H9 (cell line): ENCODE data around the gene STKLD1. TPM values are rescaled to one million over a fixed set of nuclear protein-coding genes. Genes with fewer than 3 reads are reported as not detected.

Source experiments
- DNase-seq: peaks from one replicate; pipeline ENCODE4 v3.0.0-alpha.2; 2017
- H2AFZ ChIP-seq: one replicate; pipeline ENCODE4 v1.6.1; 2013; ENCODE audit warnings: mild to moderate bottlenecking, low read length, control low read depth, moderate library complexity
- H2AK5ac ChIP-seq: 2 replicates; pipeline ENCODE4 v1.6.1; 2013; ENCODE audit warnings: low read length, control low read depth, mixed read lengths; ENCODE audit not compliant: insufficient read length
- H2BK120ac ChIP-seq: one replicate; pipeline ENCODE4 v1.6.1; 2013; ENCODE audit warnings: low read depth, mild to moderate bottlenecking, low read length, control low read depth, inconsistent platforms; ENCODE audit not compliant: poor library complexity, severe bottlenecking
- H2BK12ac ChIP-seq: 2 replicates; pipeline ENCODE4 v1.6.1; 2013; ENCODE audit warnings: low read length, control low read depth, mixed read lengths, low read depth; ENCODE audit not compliant: insufficient read length
- H2BK15ac ChIP-seq: 2 replicates; pipeline ENCODE4 v1.6.1; 2013; ENCODE audit warnings: low read depth, low read length, control low read depth
- H2BK20ac ChIP-seq: one replicate; pipeline ENCODE4 v1.6.1; 2013; ENCODE audit warnings: low read depth, mild to moderate bottlenecking, low read length, control low read depth, inconsistent platforms; ENCODE audit not compliant: poor library complexity, severe bottlenecking
- H2BK5ac ChIP-seq: 2 replicates; pipeline ENCODE4 v1.6.1; 2013; ENCODE audit warnings: low read length, control low read depth, mixed read lengths; ENCODE audit not compliant: insufficient read length
- H3K14ac ChIP-seq: 2 replicates; pipeline ENCODE4 v1.6.1; 2013; ENCODE audit warnings: low read length, control low read depth; ENCODE audit not compliant: insufficient read depth
- H3K18ac ChIP-seq: 2 replicates; pipeline ENCODE4 v1.6.1; 2013; ENCODE audit warnings: low read depth, mild to moderate bottlenecking, mixed read lengths, low read length, control low read depth; ENCODE audit not compliant: insufficient read length
- H3K23ac ChIP-seq: 2 replicates; pipeline ENCODE4 v1.6.1; 2013; ENCODE audit warnings: low read length, control low read depth, mixed read lengths, low read depth; ENCODE audit not compliant: insufficient read length
- H3K23me2 ChIP-seq: 2 replicates; pipeline ENCODE4 v1.6.1; 2013; ENCODE audit warnings: low read depth, mild to moderate bottlenecking, mixed read lengths, low read length, control low read depth; ENCODE audit not compliant: insufficient read length, poor library complexity, severe bottlenecking
- H3K27ac ChIP-seq: 2 replicates; pipeline ENCODE4 v1.5.1; 2013; ENCODE audit warnings: low read length, control low read depth, mixed read lengths, low read depth; ENCODE audit not compliant: insufficient read length
- H3K27me3 ChIP-seq: 2 replicates; pipeline ENCODE4 v1.6.1; 2013; ENCODE audit warnings: low read length, control low read depth, inconsistent platforms; ENCODE audit not compliant: insufficient read depth
- H3K4ac ChIP-seq: 2 replicates; pipeline ENCODE4 v1.6.1; 2013; ENCODE audit warnings: low read depth, mild to moderate bottlenecking, control low read depth, inconsistent platforms, low read length, moderate library complexity
- H3K4me1 ChIP-seq: 2 replicates; pipeline ENCODE4 v1.6.1; 2013; ENCODE audit warnings: low read length, control low read depth, inconsistent platforms; ENCODE audit not compliant: insufficient read depth
- H3K4me2 ChIP-seq: 2 replicates; pipeline ENCODE4 v1.6.1; 2013; ENCODE audit warnings: low read length, control low read depth, mixed read lengths; ENCODE audit not compliant: insufficient read length, insufficient read depth
- H3K56ac ChIP-seq: 2 replicates; pipeline ENCODE4 v1.6.1; 2013; ENCODE audit warnings: low read depth, mild to moderate bottlenecking, mixed read lengths, low read length, control low read depth; ENCODE audit not compliant: insufficient read length
- H3K79me1 ChIP-seq: 2 replicates; pipeline ENCODE4 v1.6.1; 2013; ENCODE audit warnings: low read depth, mild to moderate bottlenecking, moderate library complexity, low read length, control low read depth, inconsistent platforms; ENCODE audit not compliant: insufficient read depth, poor library complexity, severe bottlenecking
- H3K79me2 ChIP-seq: 2 replicates; pipeline ENCODE4 v1.6.1; 2013; ENCODE audit warnings: low read length, control low read depth, inconsistent platforms; ENCODE audit not compliant: insufficient read depth
- H3K9ac ChIP-seq: 2 replicates; pipeline ENCODE4 v1.6.1; 2013; ENCODE audit warnings: low read length, control low read depth, mixed read lengths; ENCODE audit not compliant: insufficient read length; ENCODE audit errors: extremely low read depth
- H3K9me3 ChIP-seq: one replicate; pipeline ENCODE4 v1.6.1; 2013; ENCODE audit warnings: low read depth, low read length, inconsistent platforms; ENCODE audit not compliant: control insufficient read depth
- H3T11ph ChIP-seq: one replicate; pipeline ENCODE4 v1.6.1; 2013; ENCODE audit warnings: mild to moderate bottlenecking, low read length, control low read depth, inconsistent platforms
- H4K20me1 ChIP-seq: one replicate; pipeline ENCODE4 v1.6.1; 2013; ENCODE audit not compliant: control insufficient read depth, insufficient read length, insufficient read depth
- H4K5ac ChIP-seq: 2 replicates; pipeline ENCODE4 v1.6.1; 2013; ENCODE audit warnings: low read depth, mild to moderate bottlenecking, mixed read lengths, low read length, control low read depth; ENCODE audit not compliant: insufficient read length
- H4K8ac ChIP-seq: replicated peaks from 2 replicates; pipeline ENCODE4 v1.6.1; 2013; ENCODE audit warnings: low read length, control low read depth, mixed read lengths, low read depth; ENCODE audit not compliant: insufficient read length
- H4K91ac ChIP-seq: 2 replicates; pipeline ENCODE4 v1.6.1; 2013; ENCODE audit warnings: low read depth, mild to moderate bottlenecking, moderate library complexity, mixed read lengths, low read length, control low read depth; ENCODE audit not compliant: insufficient read length
- H3K27ac Mint-ChIP-seq, 3 experiments: 2 replicates in 2 of 3; 3 replicates in 1 of 3; pipeline ENCODE4 v1.8.0; 2020 to 2021; ENCODE audit warnings: mixed read lengths in 3 of 3, mild to moderate bottlenecking in 1 of 3, moderate library complexity in 1 of 3
- H3K27me3 Mint-ChIP-seq: 2 replicates; pipeline ENCODE4 v1.8.0; 2021; ENCODE audit warnings: low read depth, mild to moderate bottlenecking, moderate library complexity, mixed read lengths
- H3K36me3 Mint-ChIP-seq, 3 experiments: 2 replicates in 2 of 3; 3 replicates in 1 of 3; pipeline ENCODE4 v1.8.0; 2020 to 2021; ENCODE audit warnings: low read depth in 3 of 3, mixed read lengths in 3 of 3; ENCODE audit not compliant: insufficient read depth in 1 of 3
- H3K4me1 Mint-ChIP-seq, 2 experiments: 2 replicates each; pipeline ENCODE4 v1.8.0; 2020; ENCODE audit warnings: mixed read lengths in 2 of 2
- H3K4me3 Mint-ChIP-seq, 2 experiments: 2 replicates in 1 of 2; 3 replicates in 1 of 2; pipeline ENCODE4 v1.8.0; 2020 to 2021; ENCODE audit warnings: mild to moderate bottlenecking in 2 of 2, mixed read lengths in 2 of 2, moderate library complexity in 1 of 2
- H3K9me3 Mint-ChIP-seq, 2 experiments: 2 replicates in 1 of 2; 3 replicates in 1 of 2; pipeline ENCODE4 v1.8.0; 2020; ENCODE audit warnings: mild to moderate bottlenecking in 2 of 2, mixed read lengths in 2 of 2, moderate library complexity in 1 of 2
- WGBS: extraction: QIAGEN DNeasy Blood & Tissue Kit; methylation state at CpG from one replicate; pipeline ENCODE4 v1.1.7; 2013; ENCODE audit warnings: missing lambda C conversion rate, low lambda C conversion rate, mixed read lengths; ENCODE audit not compliant: insufficient read length; ENCODE audit errors: extremely low coverage; 5-methylcytosine and 5-hydroxymethylcytosine counted together
- total RNA-seq: library from RNA; stranded (reverse); gene quantifications from 2 replicates; pipeline ENCODE4 v1.2.1, GENCODE V29; 2021
- TF ChIP-seq, protein P1 (sequence below): fragments of 200-600 bp; sonication (generic); conservative IDR thresholded peaks from 3 replicates; pipeline ENCODE4 v1.8.0; 2021; ENCODE audit warnings: antibody characterized with exemption, mild to moderate bottlenecking

The STKLD1 gene
- total RNA-seq, 1 experiment from 2014 or later: 0.57 TPM

DNA sequence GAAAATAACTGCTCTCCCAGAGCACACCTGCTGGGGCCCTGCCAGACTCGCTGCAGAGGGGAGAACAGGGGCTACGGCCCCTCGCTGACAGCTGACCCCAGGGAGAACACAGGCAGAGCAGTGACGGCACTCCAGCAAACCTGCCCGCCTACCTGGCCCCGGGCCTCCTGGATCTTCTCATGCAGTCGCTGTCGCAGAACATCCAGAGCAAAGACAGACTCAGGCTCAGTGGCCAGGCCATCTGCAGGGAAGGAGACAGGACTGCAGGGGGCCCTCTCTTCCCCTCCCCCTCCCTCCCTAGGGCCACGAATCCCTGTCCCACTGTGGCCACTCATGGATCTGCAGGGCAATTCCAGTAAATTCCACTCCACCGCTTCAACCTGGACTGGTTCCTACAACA, 42.6 kb upstream of the STKLD1 start:
- H4K20me1 ChIP-seq: no peaks in the 10 kb centered on the region
- no peak overlapping the region for H3K27ac ChIP-seq
- peak overlapping the region; percentile 98; a peak in 4 of 5 replicates for H3K4me3 Mint-ChIP-seq
- H2BK12ac ChIP-seq: no peak overlapping the region
- H2BK20ac ChIP-seq: no peak overlapping the region
- H3K36me3 Mint-ChIP-seq: peaks cover 34 to 67% (median 56%) of the 10 kb centered on the region in 3 experiments
- H3K56ac ChIP-seq: no peak overlapping the region
- H4K8ac ChIP-seq: no peak overlapping the region
- no peak overlapping the region for H3K23ac ChIP-seq
- no peak overlapping the region for H3K4me2 ChIP-seq
- no peak overlapping the region for H3T11ph ChIP-seq
- DNase-seq: peak; percentile 27
- H2BK120ac ChIP-seq: no peak overlapping the region
- no peak overlapping the region for H3K14ac ChIP-seq
- H3K79me2 ChIP-seq: peaks cover 3% of the 10 kb centered on the region; the same call in 1 of the 2 replicates
- no peaks in the 10 kb centered on the region; the same call in none of the 2 replicates for H3K27me3 Mint-ChIP-seq
- no peak overlapping the region for H4K5ac ChIP-seq
- peaks cover 6 to 9% of the 10 kb centered on the region in 2 experiments for H3K9me3 Mint-ChIP-seq
- no peaks in the 10 kb centered on the region for H3K79me1 ChIP-seq
- H3K23me2 ChIP-seq: peaks cover 3% of the 10 kb centered on the region
- no peak overlapping the region for H3K9ac ChIP-seq
- no peaks in the 10 kb centered on the region for H3K27me3 ChIP-seq
- no peaks in the 10 kb centered on the region for H3K4me1 ChIP-seq
- no CpG with 5 or more reads among the region's 10 CpGs for WGBS
- no peaks in the 10 kb centered on the region for H3K9me3 ChIP-seq
- H3K4ac ChIP-seq: no peak overlapping the region
- H4K91ac ChIP-seq: no peak overlapping the region
- H3K4me1 Mint-ChIP-seq: peaks cover 18 to 22% of the 10 kb centered on the region in 2 experiments
- no peak overlapping the region for H2AFZ ChIP-seq
- TF ChIP-seq, protein P1, sequence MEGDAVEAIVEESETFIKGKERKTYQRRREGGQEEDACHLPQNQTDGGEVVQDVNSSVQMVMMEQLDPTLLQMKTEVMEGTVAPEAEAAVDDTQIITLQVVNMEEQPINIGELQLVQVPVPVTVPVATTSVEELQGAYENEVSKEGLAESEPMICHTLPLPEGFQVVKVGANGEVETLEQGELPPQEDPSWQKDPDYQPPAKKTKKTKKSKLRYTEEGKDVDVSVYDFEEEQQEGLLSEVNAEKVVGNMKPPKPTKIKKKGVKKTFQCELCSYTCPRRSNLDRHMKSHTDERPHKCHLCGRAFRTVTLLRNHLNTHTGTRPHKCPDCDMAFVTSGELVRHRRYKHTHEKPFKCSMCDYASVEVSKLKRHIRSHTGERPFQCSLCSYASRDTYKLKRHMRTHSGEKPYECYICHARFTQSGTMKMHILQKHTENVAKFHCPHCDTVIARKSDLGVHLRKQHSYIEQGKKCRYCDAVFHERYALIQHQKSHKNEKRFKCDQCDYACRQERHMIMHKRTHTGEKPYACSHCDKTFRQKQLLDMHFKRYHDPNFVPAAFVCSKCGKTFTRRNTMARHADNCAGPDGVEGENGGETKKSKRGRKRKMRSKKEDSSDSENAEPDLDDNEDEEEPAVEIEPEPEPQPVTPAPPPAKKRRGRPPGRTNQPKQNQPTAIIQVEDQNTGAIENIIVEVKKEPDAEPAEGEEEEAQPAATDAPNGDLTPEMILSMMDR: no peak; the same call in 2 of the 3 replicates
- no peak overlapping the region for H3K18ac ChIP-seq
- no peak overlapping the region for H2AK5ac ChIP-seq
- H3K27ac Mint-ChIP-seq: peak overlapping the region in 1 of 3 experiments; percentile 85; a peak in 1 of 7 replicates
- H2BK15ac ChIP-seq: no peak overlapping the region
- no peak overlapping the region for H2BK5ac ChIP-seq
